Esophagus muscularis mucosa (tissue), 3 donors: Measurements from ENCODE around the gene RNGTT.

Experiments used
- CTCF ChIP-seq, 3 experiments: fragments of 200-600 bp in 2 of 3; fragments of 450-650 bp in 1 of 3; sonication (generic) in 2 of 3; IDR thresholded peaks; one replicate each; pipeline ENCODE4 v1.5.1; 2017 to 2019; ENCODE audit warnings: antibody characterized with exemption in 3 of 3, mild to moderate bottlenecking in 2 of 3, moderate library complexity in 1 of 3
- POLR2A ChIP-seq: fragments of 450-650 bp; IDR thresholded peaks from one replicate; pipeline ENCODE4 v1.6.1; 2017; ENCODE audit warnings: antibody characterized with exemption, moderate library complexity, mild to moderate bottlenecking, low read depth

GRCh38 chr6:88669475-88669874 is 293.9 kb downstream of the RNGTT start:
- TF ChIP-seq POLR2A (no peak), CTCF (IDR thresholded peaks at IDR 0.05) (no peak)
